NCI-H2081 treated with DMSO at 0.1 percent for 48 hours (cell line): Measurements from ENCODE around the gene ALG9.
A peak's percentile ranks its signal among the peaks of the same experiment; 100 is the strongest.

Experiments used
- DNase-seq: peaks from one replicate; lab custom pipeline; 2025; lab: John Stamatoyannopoulos, UW

Gene ALG9

DNA sequence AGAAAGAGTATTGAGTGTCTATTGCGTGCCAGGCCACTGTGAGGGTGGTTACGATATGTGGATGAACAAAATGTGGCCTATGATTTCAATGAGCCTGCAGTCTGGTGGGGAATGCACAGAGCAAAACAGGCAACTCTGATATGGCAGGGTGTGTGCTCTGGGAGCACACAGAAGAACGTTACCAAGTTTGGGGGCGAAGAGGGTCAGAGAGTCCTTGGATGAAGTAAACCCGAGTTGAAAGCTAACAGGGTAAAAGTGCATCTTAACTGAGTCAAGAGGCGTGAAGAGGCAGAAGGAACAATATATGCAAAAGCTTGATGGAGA is 8.2 kb upstream of the ALG9 start:
- DNase-seq, result no peak

DNA sequence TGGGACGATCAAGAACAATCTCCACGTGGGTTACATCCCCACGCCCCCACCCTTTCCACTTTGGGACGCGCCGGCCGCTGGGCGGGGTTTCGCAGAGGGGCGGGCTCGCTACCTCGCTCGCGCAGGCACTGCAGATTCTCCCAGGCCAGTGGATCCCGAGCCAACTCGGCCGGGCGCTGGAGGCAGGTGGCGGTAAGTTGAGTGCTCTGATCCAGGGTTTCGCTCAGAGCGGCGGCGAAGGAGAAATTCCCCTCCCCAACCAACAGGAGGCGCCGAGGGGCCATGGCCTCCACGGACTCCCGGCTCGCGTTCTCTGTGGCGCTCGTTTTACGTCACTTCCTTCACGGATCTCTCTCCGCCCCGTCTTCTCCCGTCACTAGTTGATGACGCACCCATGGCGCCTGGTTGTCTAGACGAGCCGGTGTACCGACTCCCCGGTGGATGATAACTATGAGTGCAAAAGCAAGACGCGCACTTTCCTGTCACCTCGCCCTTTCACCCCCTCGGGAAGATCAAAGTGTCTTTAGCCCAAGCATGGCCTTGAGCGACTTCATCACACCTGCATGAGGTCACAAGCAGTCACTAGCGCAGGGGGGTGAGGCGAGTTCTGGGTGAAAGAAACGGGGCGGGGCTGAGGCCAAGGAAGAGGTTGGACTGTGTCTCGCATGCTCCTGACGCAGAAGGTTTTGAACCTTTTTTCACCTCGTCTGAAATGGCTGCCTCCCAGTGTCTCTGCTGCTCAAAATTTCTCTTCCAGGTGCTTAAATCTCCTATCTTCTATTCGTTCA is 7.7 kb upstream of the ALG9 start, which contains the start of the genes CFAP68 and FDXACB1:
Gene CFAP68, plus strand, starts transcription at position 693 of the 788 bp plus-strand sequence. Its CDS starts 20 bp downstream, at position 713.
Gene FDXACB1, minus strand, starts transcription at position 317 of the 788 bp plus-strand sequence. Its CDS starts 33 bp downstream, at position 284.
- peak; percentile 94 for DNase-seq

DNA sequence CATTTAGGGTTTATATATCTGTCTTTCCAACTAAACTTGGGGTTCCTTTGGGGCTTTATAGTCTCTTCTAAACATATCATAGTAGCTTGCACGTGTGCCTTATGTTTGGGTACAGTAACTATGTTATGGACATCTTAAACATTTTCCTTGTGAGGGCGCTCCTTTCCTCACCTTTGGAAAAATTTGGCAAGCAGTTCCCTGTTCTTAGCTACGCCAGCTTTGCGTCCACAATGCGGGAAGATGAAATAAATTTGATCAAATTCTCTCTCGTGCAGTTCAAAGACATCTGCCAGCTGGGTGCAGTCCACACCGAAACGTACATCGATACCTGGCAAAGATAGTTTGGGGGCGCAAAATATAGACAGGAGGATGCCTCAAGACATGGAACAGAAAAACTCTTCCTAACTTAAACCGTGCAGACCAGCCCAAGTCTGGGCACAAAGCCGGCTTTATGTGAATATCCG is 7.0 kb upstream of the ALG9 start:
- no peak for DNase-seq

- DNase-seq, result no peak
These were observed 346 bp upstream of the ALG9 start for GRCh38 chr11:111871693-111872161.

DNA sequence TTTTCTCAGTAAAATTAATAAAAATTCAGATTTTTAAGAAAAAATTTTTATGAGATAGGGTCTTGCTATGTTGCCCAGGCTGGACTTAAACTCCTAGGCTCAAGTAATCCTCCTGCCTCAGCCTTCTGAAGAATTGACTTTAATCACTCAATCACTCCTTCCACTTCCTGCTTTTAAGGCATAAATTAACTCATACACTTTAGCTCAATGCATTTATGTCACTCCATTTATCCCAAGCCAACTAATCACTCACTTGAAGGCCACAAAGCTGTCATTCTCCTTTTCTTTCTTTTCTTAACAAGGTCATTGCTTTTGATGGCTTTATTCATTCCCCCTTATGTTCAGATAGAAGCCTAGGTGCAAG is 877 bp downstream of the ALG9 start:
- DNase-seq, result peak; percentile 7

DNA sequence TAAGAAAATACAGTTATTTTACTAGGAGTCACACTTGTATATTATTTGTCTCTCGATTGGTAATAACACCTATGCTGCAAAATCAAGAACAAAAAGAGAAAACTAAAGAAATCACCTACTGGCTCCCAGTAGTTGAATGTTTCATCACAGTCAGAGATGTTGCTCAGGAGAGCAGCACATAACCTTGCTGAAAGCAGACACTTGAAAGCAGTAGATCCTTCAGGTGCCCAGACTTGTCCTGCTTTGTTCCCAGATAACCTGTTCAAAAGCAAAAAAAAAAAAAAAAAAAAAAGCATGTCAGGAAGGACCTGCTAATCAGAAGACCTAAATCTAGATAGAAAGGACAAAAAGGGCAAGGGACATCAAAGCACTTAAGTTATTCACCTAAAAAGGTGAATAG is 1.3 kb downstream of the ALG9 start:
- no peak for DNase-seq

DNA sequence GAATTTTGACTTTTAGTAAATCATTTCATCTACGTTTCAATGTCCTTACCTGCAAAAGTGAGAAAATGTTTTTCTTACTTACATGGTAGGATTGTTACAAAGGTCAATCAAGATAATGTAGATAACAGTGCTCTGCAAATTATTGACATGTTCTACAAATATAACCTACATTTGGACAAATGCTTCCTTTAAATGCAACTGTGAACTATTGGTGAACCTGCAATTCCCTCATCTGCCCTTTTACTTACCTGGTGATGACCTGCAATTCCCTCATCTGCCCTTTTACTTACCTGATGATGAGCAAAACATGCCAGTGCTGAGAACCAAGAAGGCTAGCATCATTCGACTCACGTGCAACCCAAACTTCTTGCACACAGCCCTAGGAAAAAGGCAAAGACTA is 11.1 kb downstream of the ALG9 start:
- no peak for DNase-seq

GRCh38 chr11:111855506-111855905 is 15.9 kb downstream of the ALG9 start:
- no peak for DNase-seq

DNA sequence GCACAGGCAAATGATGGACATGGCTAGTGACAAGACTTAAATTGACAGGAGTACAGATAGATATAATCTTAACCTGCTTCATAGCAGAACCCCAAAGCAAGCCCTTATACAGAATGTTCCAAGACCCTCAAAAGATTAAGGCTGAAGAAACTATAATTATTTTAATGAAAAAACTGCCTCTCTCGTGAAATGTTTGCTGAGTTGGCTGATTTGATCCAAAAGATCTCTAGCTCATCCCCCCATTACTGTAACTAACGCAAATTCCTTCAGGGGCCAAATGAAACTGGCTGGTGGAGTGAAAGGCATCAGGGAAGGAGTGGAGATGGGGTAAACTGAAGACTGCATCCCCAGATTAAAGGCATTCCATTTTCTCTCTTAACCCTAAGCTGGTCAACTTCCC is 19.3 kb downstream of the ALG9 start:
- no peak for DNase-seq

GRCh38 chr11:111851636-111852035 is 19.7 kb downstream of the ALG9 start:
- DNase-seq, result no peak

- DNase-seq, result no peak
These were observed 20.3 kb downstream of the ALG9 start for GRCh38 chr11:111851067-111851466.

DNA sequence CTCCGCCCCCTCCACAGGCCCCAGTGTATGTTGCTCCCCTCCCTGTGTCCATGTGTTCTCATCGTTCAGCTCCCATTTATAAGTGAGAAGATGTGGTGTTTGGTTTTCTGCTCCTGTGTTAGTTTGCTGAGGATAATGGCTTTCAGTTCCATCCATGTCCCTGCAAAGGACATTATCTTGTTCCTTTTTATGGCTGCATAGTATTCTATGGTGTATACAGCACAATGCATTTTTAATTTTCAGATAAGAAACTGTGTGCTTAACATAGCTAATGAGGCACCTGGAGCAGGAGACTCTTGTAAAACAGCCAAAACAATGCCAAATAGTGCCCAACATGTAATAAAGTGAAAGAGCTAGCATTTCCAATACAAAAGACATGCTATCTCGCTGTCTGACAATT is 21.8 kb downstream of the ALG9 start:
- no peak for DNase-seq

GRCh38 chr11:111846636-111847035 is 24.7 kb downstream of the ALG9 start:
- DNase-seq, result no peak

- no peak for DNase-seq
These were observed 25.3 kb downstream of the ALG9 start for GRCh38 chr11:111846063-111846462.

GRCh38 chr11:111845276-111846028 is 25.9 kb downstream of the ALG9 start:
- DNase-seq, result no peak

DNA sequence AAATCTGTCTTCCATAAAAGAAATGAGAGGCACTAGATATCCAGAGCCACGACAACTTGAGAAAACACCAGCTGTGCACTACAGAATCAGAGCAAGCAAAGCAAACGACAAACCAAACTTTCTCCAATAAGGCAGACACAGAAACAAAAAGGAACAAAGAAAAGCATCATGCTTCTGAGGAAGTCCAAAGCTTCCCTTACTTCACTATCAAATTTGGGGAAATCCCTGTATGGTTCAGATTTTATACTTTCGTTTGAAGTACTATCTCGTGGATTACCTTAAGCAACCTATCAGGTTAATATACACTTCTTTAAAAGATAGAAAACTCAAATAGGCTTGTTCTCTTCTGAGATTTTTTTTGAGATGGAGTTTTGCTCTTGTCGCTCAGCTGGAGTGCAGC is 27.7 kb downstream of the ALG9 start:
- DNase-seq, result no peak

DNA sequence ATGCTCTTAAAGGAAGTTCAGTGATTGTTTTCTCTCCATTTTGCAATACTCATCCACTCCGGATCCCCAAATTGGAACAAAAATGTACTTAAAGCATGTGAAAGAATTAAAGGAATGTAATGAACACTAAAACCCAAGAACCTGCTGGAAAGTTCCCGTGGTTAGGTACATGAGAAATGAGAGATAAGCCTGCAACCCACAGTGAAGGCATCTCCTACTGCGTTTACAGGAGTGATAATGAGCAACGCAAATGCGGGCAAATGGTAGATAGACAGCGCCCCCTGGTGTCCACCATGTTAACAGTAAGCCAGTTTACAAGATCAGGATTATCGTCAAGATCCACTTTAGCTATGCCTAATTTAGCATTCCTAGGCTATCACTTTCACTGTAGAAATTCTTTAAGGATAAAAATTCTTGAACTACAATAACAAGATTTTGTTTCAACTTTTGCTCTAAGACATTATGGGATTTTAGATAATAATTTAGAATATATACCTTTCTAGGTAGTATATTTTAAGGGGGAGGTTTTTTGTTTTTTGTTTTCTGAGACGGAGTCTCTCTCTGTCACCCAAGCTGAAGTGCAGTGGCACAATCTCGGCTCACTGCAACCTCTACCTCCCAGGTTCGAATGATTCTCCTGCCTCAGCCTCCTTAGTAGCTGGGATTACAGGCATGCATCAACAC is 29.9 kb downstream of the ALG9 start:
- peak; percentile 45 for DNase-seq

- DNase-seq, result no peak
These were observed 31.2 kb downstream of the ALG9 start for GRCh38 chr11:111840143-111840542.

GRCh38 chr11:111838054-111838453 is 33.3 kb downstream of the ALG9 start:
- no peak for DNase-seq

DNA sequence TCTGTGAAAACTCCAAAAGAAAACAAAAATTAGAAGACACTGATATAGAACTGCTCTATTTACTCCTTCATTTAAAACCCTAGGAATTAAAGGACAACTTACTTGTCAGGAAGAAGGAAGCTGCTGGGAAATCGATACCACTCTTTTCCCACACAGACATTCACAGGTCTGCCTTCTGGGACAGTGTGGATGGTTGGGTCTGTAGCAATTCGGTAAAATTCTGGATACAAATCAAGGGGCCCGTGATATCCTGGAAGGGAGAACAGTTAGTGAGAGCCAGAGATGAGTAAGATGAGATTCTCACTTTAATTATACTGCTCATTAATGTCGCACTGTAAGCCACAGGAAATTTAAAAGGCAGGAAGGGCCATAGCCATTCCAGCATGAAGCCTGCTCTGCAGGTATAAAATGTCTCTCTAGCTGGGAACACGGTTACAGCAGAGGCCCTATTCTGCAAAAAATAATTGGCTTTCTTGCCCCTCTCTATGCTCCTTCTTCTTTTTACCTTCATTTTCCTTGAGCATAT is 34.0 kb downstream of the ALG9 start:
- no peak for DNase-seq

DNA sequence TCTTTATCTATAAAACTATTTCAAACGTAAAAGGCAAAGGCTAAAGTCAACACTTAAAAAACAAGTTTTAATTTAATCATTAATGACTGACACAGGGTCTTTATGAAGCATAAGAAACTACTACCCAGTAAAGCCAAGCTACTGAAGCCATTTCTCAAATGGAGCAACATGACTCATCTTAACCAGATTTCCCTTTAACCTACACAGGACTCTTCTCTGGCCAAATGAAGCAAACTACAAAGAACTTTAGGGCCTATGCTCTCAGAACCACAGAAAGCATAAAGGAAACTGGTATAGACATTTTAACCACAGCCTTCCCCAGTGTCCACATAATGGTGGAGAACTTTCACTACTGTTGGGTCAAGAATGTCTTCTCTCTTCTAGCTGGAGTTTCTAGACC is 34.7 kb downstream of the ALG9 start:
- DNase-seq, result no peak

DNA sequence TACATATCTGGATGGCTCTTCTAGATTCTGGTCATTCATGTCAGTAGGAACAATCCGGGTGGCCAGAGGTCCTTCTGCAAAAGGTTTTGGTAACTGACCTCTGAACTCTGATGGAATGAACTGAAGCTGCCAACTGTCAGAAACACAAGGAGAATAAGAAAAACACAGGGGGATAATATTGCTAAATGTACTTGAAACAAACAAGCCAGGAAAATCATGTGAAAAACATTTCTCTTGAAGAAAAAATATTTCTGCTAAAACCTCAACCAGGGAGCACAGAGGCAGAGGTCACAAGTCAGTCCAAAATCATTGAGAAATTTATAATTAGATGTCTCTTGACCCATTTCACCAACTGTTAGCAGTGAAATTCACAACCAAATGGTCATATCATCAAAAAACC is 35.2 kb downstream of the ALG9 start:
- DNase-seq, result no peak
